Measurements from ENCODE around the gene GSTA5. TPM values are rescaled to one million over a fixed set of nuclear protein-coding genes. Genes with fewer than 3 reads are reported as not detected.
"Not testable (repeated sequence)": the region's sequence is repeated elsewhere in the genome, so short reads cannot be mapped to it uniquely, and the experiment has no call there.

Gene GSTA5
- total and polyA plus RNA-seq, 12 donors: not detected

GRCh38 chr6:52839124-52840055 is 1.2 kb downstream of the GSTA5 start:
- peak in 4 of 8 donors; percentile 23 to 73 (median 51) for ATAC-seq
- Histone ChIP-seq H3K27ac (no peak overlapping the region), H3K4me3 (no peak overlapping the region), H3K27me3 (peaks cover 0 to 18% (median 10%) of the 10 kb centered on the region in 7 donors), H3K36me3 (no peaks in the 10 kb centered on the region), H3K4me1 (no peaks in the 10 kb centered on the region), H3K9me3 (no peaks in the 10 kb centered on the region)
- WGBS, 2 donors: 59 to 62% methylated on average over 20 of the region's 20 CpGs
- peak; percentile 23 to 65 (median 52) for TF ChIP-seq CTCF (IDR thresholded peaks at IDR 0.05)
- intact Hi-C loops (cut with DNase I): no loop called here
- no peak for DNase-seq

- peaks cover 0 to 18% (median 10%) of the 10 kb centered on the region in 7 donors for H3K27me3 ChIP-seq
- H3K9me3 ChIP-seq: no peaks in the 10 kb centered on the region
- no peak overlapping the region for H3K27ac ChIP-seq
- H3K4me1 ChIP-seq: no peaks in the 10 kb centered on the region
- intact Hi-C loops (cut with DNase I): no loop called here
- TF ChIP-seq CTCF (IDR thresholded peaks at IDR 0.05): no peak
- H3K4me3 ChIP-seq: no peak overlapping the region
- 83 to 85% methylated on average over 1 of the region's 1 CpG for WGBS, 2 donors
- H3K36me3 ChIP-seq: no peaks in the 10 kb centered on the region
- DNase-seq (no peak), ATAC-seq (no peak)
These were observed 6.1 kb downstream of the GSTA5 start for GRCh38 chr6:52834481-52834880.

GRCh38 chr6:52830869-52831268 is 9.7 kb downstream of the GSTA5 start:
- WGBS, 2 donors: 81% methylated on average over 4 of the region's 4 CpGs
- ATAC-seq; H3K4me3 ChIP-seq; H3K27me3 ChIP-seq; H3K4me1 ChIP-seq; H3K9me3 ChIP-seq; DNase-seq; intact Hi-C loops (cut with DNase I); H3K36me3 ChIP-seq; H3K27ac ChIP-seq: not testable (repeated sequence)

- WGBS, 2 donors: 89% methylated on average over 35 to 37 of the region's 37 CpGs
- peak in 1 of 8 donors; percentile 34 for ATAC-seq
- TF ChIP-seq CTCF (IDR thresholded peaks at IDR 0.05): no peak
- H3K36me3 ChIP-seq: no peaks in the 10 kb centered on the region
- no peaks in the 10 kb centered on the region for H3K9me3 ChIP-seq
- no peaks in the 10 kb centered on the region for H3K4me1 ChIP-seq
- intact Hi-C loops (cut with DNase I): loop anchor here in 3 of 10 donors (5.0 kb wide), 1 partner anchor 42 kb away; no protein-coding TSS in a partner anchor
- H3K27ac ChIP-seq: no peak overlapping the region
- no peaks in the 10 kb centered on the region for H3K27me3 ChIP-seq
- H3K4me3 ChIP-seq: no peak overlapping the region
- DNase-seq: no peak
These were observed 11.4 kb downstream of the GSTA5 start for GRCh38 chr6:52829046-52829817.

GRCh38 chr6:52828621-52829020 is 12.0 kb downstream of the GSTA5 start:
- not testable (repeated sequence) for H3K27me3 ChIP-seq, ATAC-seq, H3K9me3 ChIP-seq, H3K4me1 ChIP-seq, H3K4me3 ChIP-seq, H3K27ac ChIP-seq, H3K36me3 ChIP-seq, DNase-seq
- WGBS, 2 donors: 77 to 83% methylated on average over 4 of the region's 4 CpGs
- intact Hi-C loops (cut with DNase I): loop anchor here in 3 of 10 donors (5.0 kb wide), 1 partner anchor 41 kb away; no protein-coding TSS in a partner anchor

GRCh38 chr6:52827073-52827783 is 13.4 kb downstream of the GSTA5 start:
- WGBS, 2 donors: 79 to 93% methylated on average over 1 of the region's 1 CpG
- not testable (repeated sequence) for DNase-seq, H3K4me1 ChIP-seq, ATAC-seq, H3K27me3 ChIP-seq, H3K27ac ChIP-seq, H3K4me3 ChIP-seq, H3K36me3 ChIP-seq, H3K9me3 ChIP-seq
- intact Hi-C loops (cut with DNase I): loop anchor here in 3 of 10 donors (5.0 kb wide), 1 partner anchor 40 kb away; no protein-coding TSS in a partner anchor
